Stomach (tissue), 9 donors: ENCODE data around the gene ABCB9. TPM values are rescaled to one million over a fixed set of nuclear protein-coding genes. Genes with fewer than 3 reads are reported as not detected.
"Not testable (repeated sequence)": the region's sequence is repeated elsewhere in the genome, so short reads cannot be mapped to it uniquely, and the experiment has no call there.

Experiments
- DNase-seq, 2 donors: peaks; one replicate each; pipeline versions ENCODE4 v3.0.0 to v3.0.0-alpha.2; 2013 to 2019
- H3K27ac ChIP-seq, 5 donors: fragments of 200-600 bp in 4 of 5; sonication (generic) in 4 of 5; one replicate each; pipeline ENCODE4 v1.5.1; 2013 to 2019; ENCODE audit warnings: mild to moderate bottlenecking in 1 of 5, moderate library complexity in 1 of 5
- H3K27me3 ChIP-seq, 3 donors: fragments of 200-600 bp; sonication (generic); one replicate each; pipeline ENCODE4 v1.5.1; 2017 to 2019; ENCODE audit warnings: mixed run types in 1 of 3
- H3K36me3 ChIP-seq, 4 donors: fragments of 200-600 bp; sonication (generic); 1 replicate in 3 of 4; 2 replicates in 1 of 4; pipeline ENCODE4 v1.5.1; 2016 to 2019
- H3K4me1 ChIP-seq, 4 donors: fragments of 200-600 bp; sonication (generic); one replicate each; pipeline ENCODE4 v1.5.1; 2016 to 2019
- H3K4me3 ChIP-seq, 4 donors: fragments of 200-600 bp; sonication (generic) in 3 of 4; one replicate each; pipeline ENCODE4 v1.5.1; 2016 to 2019; ENCODE audit warnings: mild to moderate bottlenecking in 1 of 4
- H3K9me3 ChIP-seq, 4 donors: fragments of 200-600 bp; sonication (generic); one replicate each; pipeline ENCODE4 v1.5.1; 2016 to 2019
- EP300 ChIP-seq: sonication (generic); formaldehyde crosslinking; IDR thresholded peaks from one replicate; pipeline ENCODE4 v1.6.1; 2017; ENCODE audit warnings: antibody characterized with exemption
- POLR2A ChIP-seq, 4 donors: fragments of 450-650 bp; IDR thresholded peaks; one replicate each; pipeline ENCODE4 v1.6.1; 2016; ENCODE audit warnings: antibody characterized with exemption in 4 of 4, control low read depth in 2 of 4, mild to moderate bottlenecking in 1 of 4, moderate library complexity in 1 of 4
- POLR2AphosphoS5 ChIP-seq, 3 donors: sonication (generic); formaldehyde crosslinking; IDR thresholded peaks; one replicate each; pipeline ENCODE4 v1.6.1; 2016; ENCODE audit warnings: antibody characterized with exemption in 3 of 3
- WGBS, 5 donors: extraction: QIAGEN DNeasy Blood & Tissue Kit in 3 of 5; methylation state at CpG; one replicate each; pipeline versions ENCODE4 v1.1.5 to v1.1.7; 2013 to 2018; 5-methylcytosine and 5-hydroxymethylcytosine counted together
- intact Hi-C: fragments of 100-400 bp; cut with DNase I; formaldehyde crosslinking; loops from one replicate; pipeline ENCODE4 v1.15.1; 2023; ENCODE audit warnings: low total_unique reads
- polyA plus RNA-seq, 3 donors: library from polyadenylated mRNA; stranded (reverse); fragments of 200-250 nt; gene quantifications; one replicate each; pipeline ENCODE4 v1.2.3, GENCODE V29; 2013
- total RNA-seq, 5 donors: library from RNA; depleted of rRNA; stranded (reverse); fragments of >200 nt; gene quantifications; one replicate each; pipeline versions ENCODE4 v1.1.0 to v1.2.3, GENCODE V29; 2014 to 2016
- TF ChIP-seq, protein P1 (sequence below), 7 experiments: fragments of 450-650 bp in 4 of 7; fragments of 200-600 bp in 3 of 7; sonication (generic) in 3 of 7; IDR thresholded peaks; one replicate each; pipeline ENCODE4 v1.5.1; 2016 to 2019; ENCODE audit warnings: antibody characterized with exemption in 7 of 7, control low read depth in 2 of 7, mild to moderate bottlenecking in 1 of 7
- donor health status: healthy with polysubstance abuse.
- donor health status: Bipolar disorder and iron deficiency.
- donor health status: healthy.

Gene ABCB9
- total and polyA plus RNA-seq, 8 donors: 1.2 to 29.5 (median 2.2) TPM; not detected in 1

DNA sequence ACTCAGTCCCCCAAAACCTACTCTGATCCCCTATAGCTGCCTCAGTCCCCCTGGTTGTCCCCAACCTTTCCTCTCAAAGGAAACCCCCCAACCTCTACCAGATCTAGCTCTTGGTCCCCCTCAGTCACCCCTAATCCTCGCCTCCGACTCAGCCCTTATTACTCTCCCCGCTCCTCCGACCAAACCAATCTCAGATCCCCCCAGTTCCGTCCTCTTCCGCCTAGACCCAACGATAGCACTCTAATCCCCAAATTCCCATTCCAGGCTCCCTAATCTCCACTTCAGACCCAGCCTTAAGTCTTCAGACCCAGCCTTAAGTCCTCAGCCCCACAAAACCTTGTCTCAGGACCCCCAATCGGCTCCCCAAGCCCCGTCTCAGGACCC is 71.0 kb downstream of the ABCB9 start:
- no peaks in the 10 kb centered on the region for H3K9me3 ChIP-seq
- H3K4me1 ChIP-seq: peaks cover 47 to 71% (median 59%) of the 10 kb centered on the region in 4 donors
- DNase-seq: peak in 1 of 2 donors; percentile 61
- peak overlapping the region; percentile 94 to 99 (median 97) for H3K27ac ChIP-seq
- TF ChIP-seq POLR2AphosphoS5 (IDR thresholded peaks at IDR 0.05) (no peak), POLR2A (IDR thresholded peaks at IDR 0.05) (no peak), EP300 (no peak)
- TF ChIP-seq, protein P1, sequence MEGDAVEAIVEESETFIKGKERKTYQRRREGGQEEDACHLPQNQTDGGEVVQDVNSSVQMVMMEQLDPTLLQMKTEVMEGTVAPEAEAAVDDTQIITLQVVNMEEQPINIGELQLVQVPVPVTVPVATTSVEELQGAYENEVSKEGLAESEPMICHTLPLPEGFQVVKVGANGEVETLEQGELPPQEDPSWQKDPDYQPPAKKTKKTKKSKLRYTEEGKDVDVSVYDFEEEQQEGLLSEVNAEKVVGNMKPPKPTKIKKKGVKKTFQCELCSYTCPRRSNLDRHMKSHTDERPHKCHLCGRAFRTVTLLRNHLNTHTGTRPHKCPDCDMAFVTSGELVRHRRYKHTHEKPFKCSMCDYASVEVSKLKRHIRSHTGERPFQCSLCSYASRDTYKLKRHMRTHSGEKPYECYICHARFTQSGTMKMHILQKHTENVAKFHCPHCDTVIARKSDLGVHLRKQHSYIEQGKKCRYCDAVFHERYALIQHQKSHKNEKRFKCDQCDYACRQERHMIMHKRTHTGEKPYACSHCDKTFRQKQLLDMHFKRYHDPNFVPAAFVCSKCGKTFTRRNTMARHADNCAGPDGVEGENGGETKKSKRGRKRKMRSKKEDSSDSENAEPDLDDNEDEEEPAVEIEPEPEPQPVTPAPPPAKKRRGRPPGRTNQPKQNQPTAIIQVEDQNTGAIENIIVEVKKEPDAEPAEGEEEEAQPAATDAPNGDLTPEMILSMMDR (IDR thresholded peaks at IDR 0.05): no peak
- 3 to 10% (median 5%) methylated on average over 9 of the region's 9 CpGs for WGBS, 5 donors
- intact Hi-C loops: no loop called here
- H3K27me3 ChIP-seq: no peaks in the 10 kb centered on the region
- H3K36me3 ChIP-seq: no peaks in the 10 kb centered on the region
- H3K4me3 ChIP-seq: peak overlapping the region; percentile 62 to 97 (median 82)

DNA sequence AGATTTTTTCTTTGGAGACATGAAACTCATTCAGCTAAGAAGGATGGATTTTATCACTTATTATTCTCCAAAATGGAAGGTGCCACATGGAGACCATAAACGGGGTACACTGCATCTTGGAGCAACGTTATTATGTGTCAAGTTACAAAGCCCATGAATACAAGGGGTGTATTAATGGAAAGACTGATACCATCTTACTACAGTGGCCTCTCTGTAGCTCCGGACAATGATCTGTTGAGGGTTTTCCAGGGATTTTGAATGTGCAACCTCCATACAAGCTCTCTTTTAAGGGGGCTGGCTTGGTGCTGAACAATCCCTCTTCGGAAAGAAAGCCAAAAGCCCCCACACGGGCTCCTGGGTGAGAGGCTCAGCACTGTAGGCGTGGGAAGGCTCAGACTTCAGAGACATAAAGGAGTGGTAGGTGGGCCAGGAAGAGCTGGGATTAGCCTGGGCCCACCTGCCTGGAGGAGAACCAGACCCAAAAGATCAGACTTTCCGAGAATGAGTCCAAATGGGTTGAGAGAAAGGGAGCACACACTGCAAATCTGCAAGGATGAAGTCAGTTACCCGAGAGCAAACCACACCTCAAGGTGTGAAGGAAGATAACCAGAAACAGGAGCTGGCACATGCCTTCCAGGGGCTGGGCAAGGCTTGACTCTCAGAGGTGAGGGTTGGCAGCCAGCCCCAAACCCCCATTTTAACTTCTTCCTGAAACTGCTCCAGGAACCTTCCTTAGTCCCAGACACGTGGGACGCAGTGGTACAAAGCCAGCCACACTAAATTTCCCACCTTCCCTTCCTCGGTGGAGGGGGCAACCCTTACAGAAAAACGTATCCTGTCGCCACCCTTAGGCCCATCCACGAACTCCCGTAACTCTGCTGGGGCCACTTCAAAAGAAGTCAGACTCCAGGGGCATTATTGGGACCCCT is 71.8 kb downstream of the ABCB9 start:
- intact Hi-C loops: no loop called here
- Histone ChIP-seq H3K36me3 (no peaks in the 10 kb centered on the region), H3K9me3 (no peaks in the 10 kb centered on the region), H3K4me3 (peak overlapping the region; percentile 62 to 97 (median 82)), H3K4me1 (peaks cover 55 to 79% (median 68%) of the 10 kb centered on the region in 4 donors), H3K27ac (peak overlapping the region; percentile 94 to 99 (median 97)), H3K27me3 (no peaks in the 10 kb centered on the region)
- 14 to 34% (median 19%) methylated on average over 15 of the region's 15 CpGs for WGBS, 5 donors
- TF ChIP-seq, protein P1 (IDR thresholded peaks at IDR 0.05): no peak
- peak in 2 of 3 donors; percentile 80 to 90 for TF ChIP-seq POLR2AphosphoS5 (IDR thresholded peaks at IDR 0.05)
- no peak for TF ChIP-seq EP300
- DNase-seq: peak; percentile 84 to 89

DNA sequence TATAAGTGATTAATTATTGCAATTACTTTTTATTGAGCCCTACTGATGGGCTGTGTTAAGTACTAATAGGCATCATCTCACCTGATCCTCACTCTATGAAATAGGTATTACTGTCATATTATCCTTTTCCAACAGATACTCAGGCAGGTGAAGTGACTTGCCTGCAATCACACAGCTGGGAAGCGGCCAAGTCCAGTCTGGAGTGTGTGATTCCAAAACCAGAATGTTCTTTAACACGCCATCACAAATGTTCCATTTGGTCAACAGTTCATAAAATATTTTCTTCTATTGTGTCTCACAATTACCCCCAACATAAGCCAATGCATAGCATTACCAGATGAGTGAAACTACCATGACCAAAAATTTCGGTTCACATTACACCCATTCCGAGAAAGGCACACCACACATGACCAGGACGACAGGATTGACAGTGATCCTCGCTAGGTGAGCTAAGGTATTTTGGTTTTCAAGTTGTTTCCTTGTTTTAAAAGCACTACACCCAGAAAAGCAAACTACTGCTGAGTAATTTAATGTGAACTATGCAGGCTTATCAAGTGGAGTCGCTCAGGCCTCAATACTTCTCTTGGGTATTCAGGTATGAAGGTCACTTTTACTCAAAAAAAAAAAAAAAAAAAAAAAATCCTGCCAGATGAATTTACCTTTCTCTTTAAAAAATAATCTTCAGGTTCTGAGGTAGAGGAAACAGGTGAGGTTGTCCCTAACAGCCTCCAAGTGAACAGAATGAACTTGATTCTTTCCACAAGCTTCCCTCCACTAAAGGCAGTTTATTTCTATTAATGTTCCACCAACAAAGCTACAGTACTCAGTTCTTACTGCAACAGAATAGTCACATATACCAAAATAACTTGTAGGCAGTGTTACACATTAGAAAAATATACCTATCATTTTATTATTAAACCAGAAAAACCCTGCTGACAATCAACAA is 72.8 kb downstream of the ABCB9 start:
- intact Hi-C loops: no loop called here
- Histone ChIP-seq H3K4me1 (peaks cover 65 to 85% (median 74%) of the 10 kb centered on the region in 4 donors), H3K27me3 (no peaks in the 10 kb centered on the region), H3K9me3 (no peaks in the 10 kb centered on the region), H3K27ac (peak overlapping the region; percentile 35 to 99 (median 97)), H3K36me3 (no peaks in the 10 kb centered on the region), H3K4me3 (peak overlapping the region; percentile 62 to 97 (median 82))
- WGBS, 5 donors: 31 to 59% (median 44%) methylated on average over 7 of the region's 7 CpGs
- peak; percentile 65 to 83 for DNase-seq
- TF ChIP-seq POLR2A (IDR thresholded peaks at IDR 0.05): no peak
- peak in 2 of 3 donors; percentile 37 to 62 for TF ChIP-seq POLR2AphosphoS5 (IDR thresholded peaks at IDR 0.05)
- TF ChIP-seq, protein P1 (IDR thresholded peaks at IDR 0.05): no peak

DNA sequence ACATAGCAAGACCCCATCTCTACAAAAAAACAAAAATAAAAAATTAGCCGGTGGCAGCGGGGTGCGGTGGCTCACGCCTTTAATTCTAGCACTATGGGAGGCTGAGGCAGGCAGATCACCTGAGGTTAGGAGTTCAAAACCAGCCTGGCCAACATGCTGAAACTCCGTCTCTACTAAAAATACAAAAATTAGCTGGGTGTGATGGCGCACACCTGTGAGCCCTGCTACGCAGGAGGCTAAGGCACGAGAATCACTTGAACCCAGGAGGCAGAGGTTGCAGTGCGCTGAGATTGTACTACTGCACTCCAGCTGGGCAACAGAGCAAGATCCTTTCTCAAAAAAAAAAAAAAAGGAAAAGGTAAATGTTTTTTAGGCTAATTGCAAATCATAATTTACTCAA is 73.5 kb downstream of the ABCB9 start:
- H3K36me3 ChIP-seq, H3K27me3 ChIP-seq, H3K9me3 ChIP-seq, intact Hi-C loops, DNase-seq: not testable (repeated sequence)
- peak overlapping the region; percentile 77 to 99 (median 97) for H3K27ac ChIP-seq
- 87 to 94% (median 88%) methylated on average over 9 of the region's 9 CpGs for WGBS, 5 donors
- H3K4me3 ChIP-seq: peak overlapping the region in 2 of 4 donors; percentile 24 to 62
- H3K4me1 ChIP-seq: peaks cover 70 to 85% (median 77%) of the 10 kb centered on the region in 4 donors
